D721Med (cell line): ENCODE measurements around the gene CCT5.

Experiments used
- DNase-seq: peaks from one replicate; pipeline ENCODE4 v3.0.0; 2011; ENCODE audit warnings: low spot score; ENCODE audit not compliant: insufficient read length
- FAIRE-seq: peaks from 2 replicates; lab custom pipeline; 2011; peaks lifted over from hg19 to GRCh38; lab: Jason Lieb, UNC
- TF ChIP-seq, protein P1 (sequence below): IDR thresholded peaks from 2 replicates; pipeline ENCODE4 v1.5.1; 2012; ENCODE audit warnings: mild to moderate bottlenecking, control low read depth; ENCODE audit not compliant: insufficient read depth; ENCODE audit errors: missing control alignments

CCT5 gene

GRCh38 chr5:10254686-10255085, 4.6 kb downstream of the CCT5 start:
- FAIRE-seq (no peak), DNase-seq (no peak)
- TF ChIP-seq, protein P1, sequence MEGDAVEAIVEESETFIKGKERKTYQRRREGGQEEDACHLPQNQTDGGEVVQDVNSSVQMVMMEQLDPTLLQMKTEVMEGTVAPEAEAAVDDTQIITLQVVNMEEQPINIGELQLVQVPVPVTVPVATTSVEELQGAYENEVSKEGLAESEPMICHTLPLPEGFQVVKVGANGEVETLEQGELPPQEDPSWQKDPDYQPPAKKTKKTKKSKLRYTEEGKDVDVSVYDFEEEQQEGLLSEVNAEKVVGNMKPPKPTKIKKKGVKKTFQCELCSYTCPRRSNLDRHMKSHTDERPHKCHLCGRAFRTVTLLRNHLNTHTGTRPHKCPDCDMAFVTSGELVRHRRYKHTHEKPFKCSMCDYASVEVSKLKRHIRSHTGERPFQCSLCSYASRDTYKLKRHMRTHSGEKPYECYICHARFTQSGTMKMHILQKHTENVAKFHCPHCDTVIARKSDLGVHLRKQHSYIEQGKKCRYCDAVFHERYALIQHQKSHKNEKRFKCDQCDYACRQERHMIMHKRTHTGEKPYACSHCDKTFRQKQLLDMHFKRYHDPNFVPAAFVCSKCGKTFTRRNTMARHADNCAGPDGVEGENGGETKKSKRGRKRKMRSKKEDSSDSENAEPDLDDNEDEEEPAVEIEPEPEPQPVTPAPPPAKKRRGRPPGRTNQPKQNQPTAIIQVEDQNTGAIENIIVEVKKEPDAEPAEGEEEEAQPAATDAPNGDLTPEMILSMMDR = no peak

DNA sequence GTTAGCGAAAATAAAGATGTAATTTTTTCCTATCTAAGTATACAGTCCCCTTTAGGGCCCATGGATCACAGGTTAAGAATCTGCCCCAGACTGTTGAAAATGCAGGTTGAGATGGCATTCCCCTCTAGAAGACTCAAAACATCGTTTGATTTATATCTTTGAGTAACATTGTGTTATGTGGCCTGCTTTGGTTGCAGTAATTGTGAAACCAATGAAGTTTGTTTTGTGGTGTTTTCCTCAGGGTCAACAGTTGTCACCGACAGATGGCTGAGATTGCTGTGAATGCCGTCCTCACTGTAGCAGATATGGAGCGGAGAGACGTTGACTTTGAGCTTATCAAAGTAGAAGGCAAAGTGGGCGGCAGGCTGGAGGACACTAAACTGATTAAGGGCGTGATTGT, 7.8 kb downstream of the CCT5 start:
- TF ChIP-seq, protein P1 = no peak
- DNase-seq (no peak), FAIRE-seq (no peak)

GRCh38 chr5:10259899-10260298, 9.8 kb downstream of the CCT5 start:
- DNase-seq = no peak
- no peak for FAIRE-seq
- TF ChIP-seq, protein P1 = no peak

- no peak for FAIRE-seq
- TF ChIP-seq, protein P1 = no peak
- no peak for DNase-seq
Observed at GRCh38 chr5:10261065-10261464, 11.0 kb downstream of the CCT5 start.

- no peak for DNase-seq
- TF ChIP-seq, protein P1 = no peak
- no peak for FAIRE-seq
Observed at GRCh38 chr5:10262121-10262774, 12.2 kb downstream of the CCT5 start.

DNA sequence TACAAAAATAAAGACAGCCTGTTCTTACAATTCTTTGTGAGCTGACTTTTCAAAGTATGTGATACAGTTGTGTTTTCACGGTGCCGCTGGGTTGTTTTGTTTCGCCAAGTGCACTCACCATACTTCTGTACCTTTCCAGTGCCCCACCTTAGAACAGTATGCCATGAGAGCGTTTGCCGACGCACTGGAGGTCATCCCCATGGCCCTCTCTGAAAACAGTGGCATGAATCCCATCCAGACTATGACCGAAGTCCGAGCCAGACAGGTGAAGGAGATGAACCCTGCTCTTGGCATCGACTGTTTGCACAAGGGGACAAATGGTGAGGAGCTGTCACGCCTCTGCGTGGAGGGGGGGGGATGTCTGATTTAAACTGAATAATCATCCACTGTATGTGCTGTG, 12.9 kb downstream of the CCT5 start:
- DNase-seq (no peak), FAIRE-seq (no peak)
- TF ChIP-seq, protein P1 = no peak

- no peak for FAIRE-seq
- DNase-seq = no peak
- TF ChIP-seq, protein P1 = no peak
Observed at GRCh38 chr5:10264604-10265003, 14.5 kb downstream of the CCT5 start.
